Astrocyte (in vitro differentiated cells and primary cell): ENCODE data around the gene VEZT. TPM values are rescaled to one million over a fixed set of nuclear protein-coding genes. Genes with fewer than 3 reads are reported as not detected.

ENCODE experiments used
- DNase-seq: peaks from one replicate; pipeline ENCODE4 v3.0.0-alpha.2; 2010; ENCODE audit warnings: low read depth
- FAIRE-seq: peaks from 2 replicates; lab custom pipeline; 2011; peaks lifted over from hg19 to GRCh38; lab: Jason Lieb, UNC
- H2AFZ ChIP-seq: 2 replicates; pipeline ENCODE4 v1.6.0; 2012; ENCODE audit warnings: low read depth, low read length, inconsistent platforms
- H3K27ac ChIP-seq: 2 replicates; pipeline ENCODE4 v1.5.1; 2011; ENCODE audit warnings: low read depth, low read length, inconsistent platforms
- H3K27me3 ChIP-seq: 2 replicates; pipeline ENCODE4 v1.6.0; 2011; ENCODE audit warnings: low read length, inconsistent platforms; ENCODE audit not compliant: insufficient read depth
- H3K36me3 ChIP-seq: 2 replicates; pipeline ENCODE4 v1.5.1; 2011; ENCODE audit warnings: low read length, inconsistent platforms; ENCODE audit not compliant: insufficient read depth
- H3K4me1 ChIP-seq: 2 replicates; pipeline ENCODE4 v1.5.1; 2011; ENCODE audit warnings: low read length, inconsistent platforms; ENCODE audit not compliant: insufficient read depth
- H3K4me2 ChIP-seq: 2 replicates; pipeline ENCODE4 v1.6.0; 2012; ENCODE audit warnings: low read length, inconsistent platforms
- H3K4me3 ChIP-seq: 2 replicates; pipeline ENCODE4 v1.5.1; 2011; ENCODE audit warnings: low read depth, mild to moderate bottlenecking, low read length, inconsistent platforms; ENCODE audit not compliant: insufficient read depth
- H3K79me2 ChIP-seq: 2 replicates; pipeline ENCODE4 v1.6.0; 2012; ENCODE audit warnings: mild to moderate bottlenecking, low read length, inconsistent platforms; ENCODE audit not compliant: insufficient read depth
- H3K9ac ChIP-seq: 2 replicates; pipeline ENCODE4 v1.6.0; 2012; ENCODE audit warnings: mild to moderate bottlenecking, low read length, inconsistent platforms
- H3K9me3 ChIP-seq: 2 replicates; pipeline ENCODE4 v1.5.1; 2012; ENCODE audit warnings: low read depth, mild to moderate bottlenecking, low read length, inconsistent platforms; ENCODE audit not compliant: insufficient read depth
- H4K20me1 ChIP-seq: 2 replicates; pipeline ENCODE4 v1.6.0; 2012; ENCODE audit warnings: low read length, inconsistent platforms; ENCODE audit not compliant: insufficient read depth
- H3K27ac Mint-ChIP-seq: one replicate; pipeline ENCODE4 v1.8.0; 2021; ENCODE audit warnings: mild to moderate bottlenecking, mixed read lengths; ENCODE audit not compliant: unreplicated experiment
- H3K27me3 Mint-ChIP-seq: one replicate; pipeline ENCODE4 v1.8.0; 2021; ENCODE audit warnings: low read depth, mixed read lengths; ENCODE audit not compliant: unreplicated experiment
- H3K36me3 Mint-ChIP-seq: one replicate; pipeline ENCODE4 v1.8.0; 2021; ENCODE audit warnings: low read depth, mixed read lengths; ENCODE audit not compliant: unreplicated experiment
- H3K4me1 Mint-ChIP-seq: one replicate; pipeline ENCODE4 v1.8.0; 2021; ENCODE audit warnings: low read depth, mixed read lengths; ENCODE audit not compliant: unreplicated experiment
- H3K4me3 Mint-ChIP-seq: one replicate; pipeline ENCODE4 v1.8.0; 2021; ENCODE audit warnings: mild to moderate bottlenecking, moderate library complexity, mixed read lengths; ENCODE audit not compliant: unreplicated experiment
- H3K9me3 Mint-ChIP-seq: one replicate; pipeline ENCODE4 v1.8.0; 2021; ENCODE audit warnings: mild to moderate bottlenecking, mixed read lengths; ENCODE audit not compliant: unreplicated experiment
- EZH2 ChIP-seq: IDR thresholded peaks from 2 replicates; pipeline ENCODE4 v1.6.1; 2012; ENCODE audit warnings: mild to moderate bottlenecking, low read length, inconsistent platforms; ENCODE audit not compliant: insufficient read depth
- total RNA-seq: library from RNA; stranded (reverse); gene quantifications from 2 replicates; pipeline ENCODE4 v1.2.1, GENCODE V29; 2021
- TF ChIP-seq, protein P1 (sequence below): IDR thresholded peaks from 2 replicates; pipeline ENCODE4 v1.5.1; 2011; ENCODE audit warnings: low read depth, mild to moderate bottlenecking, inconsistent platforms, low read length, moderate library complexity; ENCODE audit not compliant: insufficient read depth

The VEZT gene
- total RNA-seq, 1 donor from 2014 or later: 106 TPM

- no peaks in the 10 kb centered on the region for H3K9me3 ChIP-seq
- TF ChIP-seq, protein P1, sequence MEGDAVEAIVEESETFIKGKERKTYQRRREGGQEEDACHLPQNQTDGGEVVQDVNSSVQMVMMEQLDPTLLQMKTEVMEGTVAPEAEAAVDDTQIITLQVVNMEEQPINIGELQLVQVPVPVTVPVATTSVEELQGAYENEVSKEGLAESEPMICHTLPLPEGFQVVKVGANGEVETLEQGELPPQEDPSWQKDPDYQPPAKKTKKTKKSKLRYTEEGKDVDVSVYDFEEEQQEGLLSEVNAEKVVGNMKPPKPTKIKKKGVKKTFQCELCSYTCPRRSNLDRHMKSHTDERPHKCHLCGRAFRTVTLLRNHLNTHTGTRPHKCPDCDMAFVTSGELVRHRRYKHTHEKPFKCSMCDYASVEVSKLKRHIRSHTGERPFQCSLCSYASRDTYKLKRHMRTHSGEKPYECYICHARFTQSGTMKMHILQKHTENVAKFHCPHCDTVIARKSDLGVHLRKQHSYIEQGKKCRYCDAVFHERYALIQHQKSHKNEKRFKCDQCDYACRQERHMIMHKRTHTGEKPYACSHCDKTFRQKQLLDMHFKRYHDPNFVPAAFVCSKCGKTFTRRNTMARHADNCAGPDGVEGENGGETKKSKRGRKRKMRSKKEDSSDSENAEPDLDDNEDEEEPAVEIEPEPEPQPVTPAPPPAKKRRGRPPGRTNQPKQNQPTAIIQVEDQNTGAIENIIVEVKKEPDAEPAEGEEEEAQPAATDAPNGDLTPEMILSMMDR: no peak
- no peak for TF ChIP-seq EZH2
- no peak overlapping the region for H2AFZ ChIP-seq
- no peak overlapping the region for H3K4me2 ChIP-seq
- H3K4me3 Mint-ChIP-seq: no peak overlapping the region
- H3K4me1 ChIP-seq: no peaks in the 10 kb centered on the region
- no peaks in the 10 kb centered on the region for H3K79me2 ChIP-seq
- H3K9me3 Mint-ChIP-seq: no peaks in the 10 kb centered on the region
- no peaks in the 10 kb centered on the region for H3K36me3 Mint-ChIP-seq
- no peaks in the 10 kb centered on the region for H3K27me3 ChIP-seq
- H3K4me3 ChIP-seq: no peak overlapping the region
- H3K27ac Mint-ChIP-seq: no peak overlapping the region
- no peaks in the 10 kb centered on the region for H4K20me1 ChIP-seq
- no peak overlapping the region for H3K27ac ChIP-seq
- FAIRE-seq: no peak
- H3K27me3 Mint-ChIP-seq: no peaks in the 10 kb centered on the region
- H3K9ac ChIP-seq: no peak overlapping the region
- DNase-seq: no peak
- H3K36me3 ChIP-seq: no peaks in the 10 kb centered on the region
- H3K4me1 Mint-ChIP-seq: peaks cover 10% of the 10 kb centered on the region
Observed at GRCh38 chr12:95328708-95329107, 111.1 kb downstream of the VEZT start.

GRCh38 chr12:95335948-95336347 is 118.3 kb downstream of the VEZT start:
- Histone ChIP-seq H3K4me2 (peak overlapping the region; percentile 75), H3K9ac (peak overlapping the region; percentile 32), H3K4me1 (peaks cover 14% of the 10 kb centered on the region), H2AFZ (peak overlapping the region; percentile 65), H3K27me3 (no peaks in the 10 kb centered on the region), H3K36me3 (no peaks in the 10 kb centered on the region), H3K79me2 (no peaks in the 10 kb centered on the region), H3K4me3 (no peak overlapping the region), H3K9me3 (no peaks in the 10 kb centered on the region), H3K27ac (no peak overlapping the region), H4K20me1 (no peaks in the 10 kb centered on the region)
- DNase-seq (no peak), FAIRE-seq (no peak)
- Mint-ChIP-seq H3K27me3 (no peaks in the 10 kb centered on the region), H3K4me3 (peak overlapping the region; percentile 36), H3K9me3 (no peaks in the 10 kb centered on the region), H3K27ac (peak overlapping the region; percentile 48), H3K4me1 (peaks cover 19% of the 10 kb centered on the region), H3K36me3 (no peaks in the 10 kb centered on the region)
- no peak for TF ChIP-seq EZH2
- TF ChIP-seq, protein P1: no peak

- Histone ChIP-seq H3K9me3 (no peaks in the 10 kb centered on the region), H3K4me3 (no peak overlapping the region), H3K27me3 (no peaks in the 10 kb centered on the region), H3K9ac (peak overlapping the region; percentile 32), H4K20me1 (no peaks in the 10 kb centered on the region), H3K36me3 (no peaks in the 10 kb centered on the region), H3K4me2 (peak overlapping the region; percentile 75), H3K4me1 (peaks cover 14% of the 10 kb centered on the region), H3K27ac (no peak overlapping the region), H3K79me2 (no peaks in the 10 kb centered on the region), H2AFZ (peak overlapping the region; percentile 65)
- H3K27ac Mint-ChIP-seq: peak overlapping the region; percentile 48
- TF ChIP-seq, protein P1: peak; percentile 98
- TF ChIP-seq EZH2: no peak
- FAIRE-seq (no peak), DNase-seq (peak; percentile 73)
- no peaks in the 10 kb centered on the region for H3K9me3 Mint-ChIP-seq
- H3K4me1 Mint-ChIP-seq: peaks cover 18% of the 10 kb centered on the region
- no peaks in the 10 kb centered on the region for H3K36me3 Mint-ChIP-seq
- H3K4me3 Mint-ChIP-seq: peak overlapping the region; percentile 36
- H3K27me3 Mint-ChIP-seq: no peaks in the 10 kb centered on the region
Observed at GRCh38 chr12:95336387-95337067, 118.9 kb downstream of the VEZT start.
